Stimulated activated CD8-positive, alpha-beta memory T cell treated with anti-CD3 and anti-CD28 coated beads, Interleukin-12 subunit alpha, Interleukin-12 subunit beta, amount 100 ng/mL, for 24 hours (primary cell): ENCODE measurements around the gene RASSF8.

ENCODE experiments used
- DNase-seq: peaks from one replicate; pipeline ENCODE4 v3.0.0-alpha.2; 2020; ENCODE audit errors: extremely low read depth

Gene RASSF8, protein sequence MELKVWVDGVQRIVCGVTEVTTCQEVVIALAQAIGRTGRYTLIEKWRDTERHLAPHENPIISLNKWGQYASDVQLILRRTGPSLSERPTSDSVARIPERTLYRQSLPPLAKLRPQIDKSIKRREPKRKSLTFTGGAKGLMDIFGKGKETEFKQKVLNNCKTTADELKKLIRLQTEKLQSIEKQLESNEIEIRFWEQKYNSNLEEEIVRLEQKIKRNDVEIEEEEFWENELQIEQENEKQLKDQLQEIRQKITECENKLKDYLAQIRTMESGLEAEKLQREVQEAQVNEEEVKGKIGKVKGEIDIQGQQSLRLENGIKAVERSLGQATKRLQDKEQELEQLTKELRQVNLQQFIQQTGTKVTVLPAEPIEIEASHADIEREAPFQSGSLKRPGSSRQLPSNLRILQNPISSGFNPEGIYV

DNA sequence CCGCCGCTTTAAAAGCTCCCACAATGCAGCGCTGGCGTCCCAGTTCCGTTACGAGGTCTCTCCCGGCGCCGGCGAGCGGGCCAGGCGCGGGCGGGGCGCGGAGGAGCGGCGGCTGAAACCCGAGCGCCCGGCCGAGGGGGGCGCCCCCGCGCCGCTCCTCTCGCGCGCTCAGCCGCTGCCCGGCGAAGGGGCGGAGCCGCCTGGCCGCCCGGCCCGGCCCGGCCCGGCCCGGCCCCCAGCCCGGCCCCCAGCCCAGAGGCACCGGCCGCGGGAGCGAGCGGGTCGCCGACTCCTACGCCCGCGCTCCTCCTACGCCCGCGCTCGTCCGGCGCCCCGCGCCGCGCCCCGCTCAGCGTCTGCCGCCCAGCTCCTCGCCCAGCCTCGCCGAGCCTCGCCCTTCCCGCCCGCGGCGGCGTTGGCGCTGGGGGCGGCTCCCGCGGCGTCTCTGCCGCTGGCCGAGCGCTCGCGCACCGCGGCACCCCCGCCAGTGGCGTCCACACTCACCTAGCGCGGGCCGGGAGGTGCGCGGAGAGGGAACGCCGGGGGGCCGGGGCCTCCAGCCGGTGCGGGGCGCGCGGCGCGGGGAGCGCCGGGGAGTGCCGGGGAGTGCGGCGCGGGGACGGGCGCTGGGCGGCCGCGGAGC, at the start of gene RASSF8:
TSS of gene RASSF8 (plus strand) at position 255 of the 643 bp plus-strand sequence. CDS start 96,662 bp downstream, outside the sequence.
- no peak for DNase-seq

DNA sequence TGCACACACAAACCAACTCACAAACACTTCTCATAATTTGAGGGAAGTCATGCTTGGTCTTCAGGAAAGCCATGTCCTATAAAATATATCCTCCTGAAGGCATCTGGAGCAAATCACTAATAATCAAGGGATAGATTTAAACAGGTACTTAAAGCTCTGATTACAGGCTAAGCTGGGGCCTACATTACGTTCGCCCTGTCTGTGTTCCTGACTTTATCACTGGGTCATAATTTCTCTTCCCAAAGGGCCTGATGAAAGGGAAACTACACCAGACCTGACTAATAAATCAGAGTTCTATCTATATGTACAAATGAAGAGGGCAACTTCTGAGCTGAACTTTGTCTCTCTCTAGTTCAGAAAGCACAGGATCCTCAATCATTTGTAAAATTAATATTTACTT, 43.9 kb upstream of the RASSF8 start:
- no peak for DNase-seq

DNA sequence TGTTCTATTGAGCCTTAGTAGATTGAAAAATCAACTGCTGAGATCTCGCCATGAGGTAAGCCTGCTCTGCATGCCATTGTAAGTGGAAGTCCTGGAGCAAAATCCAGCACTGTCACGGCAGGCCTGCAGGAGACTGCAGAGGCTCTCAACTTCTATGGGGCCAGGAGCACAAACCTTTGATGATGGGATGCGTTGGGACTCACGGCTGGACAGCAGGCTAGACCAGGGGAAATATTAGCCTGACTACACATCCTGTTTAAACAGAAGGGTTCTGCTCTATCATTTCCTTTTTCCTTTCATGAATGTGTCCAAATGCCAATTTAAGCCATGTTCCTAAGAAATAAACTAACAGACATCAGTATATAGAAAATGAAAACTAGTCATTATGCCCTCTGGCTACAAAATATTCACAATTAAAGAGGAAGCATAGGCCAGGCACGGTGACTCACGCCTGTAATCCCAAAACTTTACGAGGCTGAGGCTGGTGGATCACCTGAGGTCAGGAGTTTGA, 33.9 kb upstream of the RASSF8 start:
- DNase-seq = no peak

DNA sequence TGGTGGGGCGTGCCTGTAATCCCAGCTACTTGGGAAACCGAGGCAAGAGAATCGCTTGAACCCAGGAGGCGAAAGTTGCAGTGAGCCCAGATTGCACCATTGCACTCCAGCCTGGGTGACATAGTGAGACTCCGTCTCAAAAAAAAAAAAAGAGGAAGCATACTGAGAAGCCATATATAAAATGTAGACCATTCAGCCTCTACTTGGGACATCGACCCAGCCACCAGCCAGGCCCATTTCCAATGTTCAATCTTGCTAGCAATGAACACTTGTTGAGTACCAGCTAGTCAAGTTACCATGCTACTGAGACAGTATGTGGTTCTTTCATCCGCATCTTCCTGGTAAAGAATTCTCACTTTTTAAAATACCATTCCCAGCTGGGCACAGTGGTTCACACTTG, 33.4 kb upstream of the RASSF8 start:
- no peak for DNase-seq

DNA sequence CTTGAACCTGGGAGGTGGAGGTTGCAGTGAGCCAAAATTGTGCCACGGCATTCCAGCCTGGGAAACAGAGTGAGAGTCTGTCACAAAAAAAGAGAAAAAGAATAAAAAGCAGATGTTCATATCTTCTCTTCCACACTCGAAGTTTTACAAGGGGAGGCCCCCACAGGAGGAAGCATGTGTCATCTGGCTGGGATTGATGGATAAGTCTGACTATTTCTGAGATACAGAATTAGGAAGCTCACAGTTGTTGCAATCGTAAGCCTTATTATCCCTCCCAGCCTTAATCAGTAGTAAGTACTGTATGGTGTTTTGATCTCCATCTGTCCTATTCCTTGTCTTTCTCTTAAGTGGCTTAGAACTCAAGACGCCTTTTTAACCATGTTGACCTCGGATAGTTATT, 31.9 kb upstream of the RASSF8 start:
- DNase-seq = no peak

- DNase-seq = no peak
Observed at GRCh38 chr12:25929142-25929541, 29.3 kb upstream of the RASSF8 start.

GRCh38 chr12:25932971-25933370, 25.5 kb upstream of the RASSF8 start:
- DNase-seq = no peak

- no peak for DNase-seq
Observed at GRCh38 chr12:25934456-25934855, 24.0 kb upstream of the RASSF8 start.

GRCh38 chr12:25935355-25936144, 22.9 kb upstream of the RASSF8 start:
- no peak for DNase-seq

DNA sequence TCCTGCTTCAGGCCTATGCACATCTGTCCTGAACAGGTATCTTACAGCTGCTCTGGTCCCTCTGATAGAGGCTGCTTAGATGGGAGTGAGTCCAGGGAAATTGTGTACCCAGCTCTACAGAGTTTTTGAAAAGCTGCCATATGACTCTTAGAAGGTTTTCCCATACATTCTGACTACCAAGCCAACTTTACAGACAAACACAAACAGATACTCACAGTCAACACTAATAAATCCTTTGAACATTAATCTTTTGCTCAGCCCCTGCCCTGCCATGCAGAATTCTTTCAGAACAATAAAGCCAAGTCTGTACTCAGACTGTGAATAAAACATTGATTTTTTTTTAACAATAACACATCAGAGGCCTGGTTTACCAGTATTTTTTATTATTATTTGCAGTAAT, 21.4 kb upstream of the RASSF8 start:
- DNase-seq = no peak

DNA sequence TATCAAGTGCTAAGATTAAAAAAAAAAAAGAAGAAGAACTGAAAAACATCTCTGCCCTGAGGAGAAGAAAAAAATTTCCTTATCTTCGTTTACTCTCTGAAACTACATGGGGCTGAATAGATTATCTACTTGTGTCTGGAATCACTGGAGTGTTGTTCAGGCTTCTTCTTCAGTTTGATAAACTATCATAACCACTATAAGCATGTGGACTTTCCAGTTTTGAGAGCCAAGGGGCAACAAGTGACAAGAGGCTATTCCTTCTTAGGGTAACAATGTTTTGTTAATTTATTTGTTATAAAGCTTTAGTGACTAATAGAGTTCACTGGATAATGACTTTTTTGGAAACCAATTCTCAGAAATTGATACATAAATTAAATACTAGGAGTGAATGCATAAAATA, 19.9 kb upstream of the RASSF8 start:
- no peak for DNase-seq

- no peak for DNase-seq
Observed at GRCh38 chr12:25939606-25940005, 18.9 kb upstream of the RASSF8 start.

GRCh38 chr12:25940886-25941285, 17.6 kb upstream of the RASSF8 start:
- no peak for DNase-seq

- DNase-seq = no peak
Observed at GRCh38 chr12:25942709-25943108, 15.8 kb upstream of the RASSF8 start.

- DNase-seq = no peak
Observed at GRCh38 chr12:25943940-25944339, 14.5 kb upstream of the RASSF8 start.

DNA sequence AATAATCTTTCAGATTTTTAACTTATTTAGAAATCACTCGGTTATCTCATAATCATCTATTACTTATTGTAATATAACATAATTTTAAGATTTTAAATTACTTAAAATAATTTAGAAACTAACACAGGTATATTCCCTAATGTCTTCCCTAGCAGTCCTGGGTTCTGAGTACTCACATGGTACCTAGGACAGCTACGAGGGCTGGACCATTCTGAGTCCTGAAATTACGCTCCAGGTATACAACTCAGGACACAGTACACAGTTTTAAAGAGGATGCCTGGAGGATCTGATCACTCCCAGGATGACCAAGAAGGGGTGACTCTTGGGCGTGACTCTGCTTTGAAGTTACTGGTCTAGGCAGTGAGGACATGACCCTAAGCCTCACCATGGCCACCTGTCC, 9.1 kb upstream of the RASSF8 start:
- no peak for DNase-seq

GRCh38 chr12:25950329-25951115, 8.0 kb upstream of the RASSF8 start:
- no peak for DNase-seq

DNA sequence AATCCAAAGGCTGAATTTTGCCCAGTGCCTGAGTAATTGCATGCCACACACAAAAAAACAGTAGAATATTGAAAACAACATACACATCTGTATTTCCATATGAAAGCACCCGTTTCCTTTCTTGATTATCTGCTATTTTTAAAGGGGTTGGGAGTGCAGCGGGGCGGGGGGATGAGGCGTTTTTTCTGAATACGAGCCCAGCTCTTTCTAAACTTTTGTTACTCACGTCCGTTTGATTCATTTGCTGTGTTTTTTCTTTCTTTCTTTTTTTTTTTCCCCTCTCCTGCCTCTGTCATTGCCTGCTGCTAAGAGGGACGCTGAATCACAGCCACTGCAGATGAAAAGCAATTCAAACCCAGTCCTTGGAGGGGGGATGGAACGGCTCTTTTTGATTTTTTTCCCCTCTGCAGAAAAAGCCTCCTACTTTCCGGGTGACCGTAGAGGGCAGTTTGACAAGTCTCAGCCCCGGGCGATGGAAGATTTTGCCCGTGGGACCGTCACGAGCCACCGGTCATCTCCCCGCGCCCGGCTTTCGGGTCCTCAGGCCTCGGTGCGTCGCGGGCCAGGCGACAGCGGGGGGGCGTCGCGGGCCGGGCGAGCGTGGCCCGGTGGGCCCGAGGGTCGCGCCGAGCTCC, 572 bp upstream of the RASSF8 start:
- no peak for DNase-seq

- no peak for DNase-seq
Observed at GRCh38 chr12:25959071-25959961, 834 bp downstream of the RASSF8 start.

DNA sequence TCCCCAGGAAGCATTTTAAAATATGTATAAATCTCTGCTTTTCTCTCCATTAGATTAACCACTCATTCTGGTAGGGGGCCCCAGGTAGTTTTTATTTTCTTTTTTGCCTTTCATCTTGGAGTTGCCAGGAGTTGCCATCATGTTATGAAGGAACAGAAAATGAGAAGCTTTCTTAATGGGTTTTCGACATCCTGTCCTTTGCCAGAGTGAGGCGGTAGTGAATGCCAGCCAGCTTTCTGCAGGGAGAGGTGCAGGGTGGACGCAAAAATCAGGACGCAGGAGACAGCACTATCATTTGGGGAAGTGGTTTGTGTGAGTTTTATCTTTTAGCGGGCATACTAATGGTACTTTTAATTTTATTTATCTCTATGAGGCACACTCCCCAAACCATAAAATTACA, 1.7 kb downstream of the RASSF8 start:
- DNase-seq = no peak
